Measurements from ENCODE around the gene UBTD1.

UBTD1 gene

GRCh38 chr10:97502916-97503315 is 4.2 kb downstream of the UBTD1 start:
- peaks cover 5% of the 10 kb centered on the region in 2 experiments for H3K4me1 ChIP-seq (ENCODE audit: control insufficient read depth in 1 of 2, insufficient read depth in 2 of 2, low read length in 2 of 2)
- H2AFZ ChIP-seq (ENCODE audit: insufficient read depth, low read length, poor library complexity), result no peak overlapping the region
- H3K18ac ChIP-seq (ENCODE audit: low read length), result no peak overlapping the region
- DNase-seq, result no peak
- no peak overlapping the region for H2BK120ac ChIP-seq (ENCODE audit: insufficient read depth, low read length, poor library complexity)
- peaks cover 6% of the 10 kb centered on the region for H3K27me3 ChIP-seq (ENCODE audit: insufficient read depth, low read length)
- no peak overlapping the region for H3K9ac ChIP-seq (ENCODE audit: low read length)
- peaks cover 10% of the 10 kb centered on the region for H3K79me2 ChIP-seq (ENCODE audit: control insufficient read depth, insufficient read depth, low read length, poor library complexity)
- no peak overlapping the region for H2BK5ac ChIP-seq (ENCODE audit: low read depth, low read length, poor library complexity)
- H3K36me3 ChIP-seq (ENCODE audit: control insufficient read depth in 1 of 2, insufficient read depth in 2 of 2, low read length in 2 of 2), result no peaks in the 10 kb centered on the region
- H4K91ac ChIP-seq (ENCODE audit: low read depth, low read length), result no peak overlapping the region
- no peak overlapping the region for H3K4ac ChIP-seq (ENCODE audit: low read depth, low read length)
- peaks cover 2% of the 10 kb centered on the region for H3K9me3 ChIP-seq (ENCODE audit: insufficient read depth, low read depth, low read length)
- H3K14ac ChIP-seq (ENCODE audit: low read length), result no peak overlapping the region
- no peak overlapping the region for H3K4me3 ChIP-seq (ENCODE audit: low read depth, low read length)
- no peak overlapping the region for H3K4me2 ChIP-seq (ENCODE audit: low read length)
- H2BK12ac ChIP-seq (ENCODE audit: low read length), result no peak overlapping the region
- H3K79me1 ChIP-seq (ENCODE audit: low read length), result peaks cover 12% of the 10 kb centered on the region
- WGBS (ENCODE audit: extremely low coverage, insufficient coverage, insufficient read length), result no CpG with 5 or more reads among the region's 6 CpGs
- H4K8ac ChIP-seq (ENCODE audit: low read depth, low read length), result no peak overlapping the region
- no peak overlapping the region for H4K12ac ChIP-seq (ENCODE audit: low read depth, low read length)
- H3K23ac ChIP-seq (ENCODE audit: low read length), result no peak overlapping the region
- no peak overlapping the region for H3K27ac ChIP-seq (ENCODE audit: low read depth, low read length)
- no peak overlapping the region for H2AK5ac ChIP-seq (ENCODE audit: low read length)

GRCh38 chr10:97503406-97503805 is 4.7 kb downstream of the UBTD1 start:
- H3K4me2 ChIP-seq (ENCODE audit: low read length), result no peak overlapping the region
- no peak overlapping the region for H3K18ac ChIP-seq (ENCODE audit: low read length)
- H3K9ac ChIP-seq (ENCODE audit: low read length), result no peak overlapping the region
- H3K4ac ChIP-seq (ENCODE audit: low read depth, low read length), result no peak overlapping the region
- no peak overlapping the region for H4K12ac ChIP-seq (ENCODE audit: low read depth, low read length)
- H2BK120ac ChIP-seq (ENCODE audit: insufficient read depth, low read length, poor library complexity), result no peak overlapping the region
- H4K8ac ChIP-seq (ENCODE audit: low read depth, low read length), result no peak overlapping the region
- peaks cover 5% of the 10 kb centered on the region in 2 experiments for H3K4me1 ChIP-seq (ENCODE audit: control insufficient read depth in 1 of 2, insufficient read depth in 2 of 2, low read length in 2 of 2)
- H2AFZ ChIP-seq (ENCODE audit: insufficient read depth, low read length, poor library complexity), result peak overlapping the region; percentile 6
- peaks cover 6% of the 10 kb centered on the region for H3K27me3 ChIP-seq (ENCODE audit: insufficient read depth, low read length)
- WGBS (ENCODE audit: extremely low coverage, insufficient coverage, insufficient read length), result no CpG with 5 or more reads among the region's 3 CpGs
- H2BK12ac ChIP-seq (ENCODE audit: low read length), result no peak overlapping the region
- no peak overlapping the region for H2BK5ac ChIP-seq (ENCODE audit: low read depth, low read length, poor library complexity)
- peaks cover 9% of the 10 kb centered on the region for H3K79me1 ChIP-seq (ENCODE audit: low read length)
- no peak overlapping the region for H3K23ac ChIP-seq (ENCODE audit: low read length)
- H3K36me3 ChIP-seq (ENCODE audit: control insufficient read depth in 1 of 2, insufficient read depth in 2 of 2, low read length in 2 of 2), result no peaks in the 10 kb centered on the region
- no peak overlapping the region for H3K27ac ChIP-seq (ENCODE audit: low read depth, low read length)
- H3K79me2 ChIP-seq (ENCODE audit: control insufficient read depth, insufficient read depth, low read length, poor library complexity), result peaks cover 7% of the 10 kb centered on the region
- no peak overlapping the region for H3K14ac ChIP-seq (ENCODE audit: low read length)
- no peak overlapping the region for H2AK5ac ChIP-seq (ENCODE audit: low read length)
- no peak for DNase-seq
- no peak overlapping the region for H3K4me3 ChIP-seq (ENCODE audit: low read depth, low read length)
- peaks cover 2% of the 10 kb centered on the region for H3K9me3 ChIP-seq (ENCODE audit: insufficient read depth, low read depth, low read length)
- no peak overlapping the region for H4K91ac ChIP-seq (ENCODE audit: low read depth, low read length)

GRCh38 chr10:97505152-97505551 is 6.4 kb downstream of the UBTD1 start:
- H3K4ac ChIP-seq (ENCODE audit: low read depth, low read length), result no peak overlapping the region
- H3K14ac ChIP-seq (ENCODE audit: low read length), result no peak overlapping the region
- H4K8ac ChIP-seq (ENCODE audit: low read depth, low read length), result no peak overlapping the region
- peaks cover 2% of the 10 kb centered on the region for H3K9me3 ChIP-seq (ENCODE audit: insufficient read depth, low read depth, low read length)
- H3K23ac ChIP-seq (ENCODE audit: low read length), result no peak overlapping the region
- no peaks in the 10 kb centered on the region for H3K79me2 ChIP-seq (ENCODE audit: control insufficient read depth, insufficient read depth, low read length, poor library complexity)
- no peaks in the 10 kb centered on the region for H3K36me3 ChIP-seq (ENCODE audit: control insufficient read depth in 1 of 2, insufficient read depth in 2 of 2, low read length in 2 of 2)
- no peak overlapping the region for H3K18ac ChIP-seq (ENCODE audit: low read length)
- H2BK120ac ChIP-seq (ENCODE audit: insufficient read depth, low read length, poor library complexity), result no peak overlapping the region
- no peak overlapping the region for H2BK5ac ChIP-seq (ENCODE audit: low read depth, low read length, poor library complexity)
- H3K4me2 ChIP-seq (ENCODE audit: low read length), result no peak overlapping the region
- no peak overlapping the region for H2BK12ac ChIP-seq (ENCODE audit: low read length)
- H3K4me3 ChIP-seq (ENCODE audit: low read depth, low read length), result no peak overlapping the region
- H3K9ac ChIP-seq (ENCODE audit: low read length), result no peak overlapping the region
- H2AFZ ChIP-seq (ENCODE audit: insufficient read depth, low read length, poor library complexity), result no peak overlapping the region
- DNase-seq, result no peak
- no peak overlapping the region for H4K12ac ChIP-seq (ENCODE audit: low read depth, low read length)
- H3K27me3 ChIP-seq (ENCODE audit: insufficient read depth, low read length), result no peaks in the 10 kb centered on the region
- peaks cover 0 to under 1% of the 10 kb centered on the region in 2 experiments for H3K4me1 ChIP-seq (ENCODE audit: control insufficient read depth in 1 of 2, insufficient read depth in 2 of 2, low read length in 2 of 2)
- no peak overlapping the region for H4K91ac ChIP-seq (ENCODE audit: low read depth, low read length)
- no peak overlapping the region for H2AK5ac ChIP-seq (ENCODE audit: low read length)
- no CpG with 5 or more reads among the region's 1 CpG for WGBS (ENCODE audit: extremely low coverage, insufficient coverage, insufficient read length)
- no peaks in the 10 kb centered on the region for H3K79me1 ChIP-seq (ENCODE audit: low read length)
- no peak overlapping the region for H3K27ac ChIP-seq (ENCODE audit: low read depth, low read length)

GRCh38 chr10:97506199-97506991 is 7.7 kb downstream of the UBTD1 start:
- no peak overlapping the region for H4K8ac ChIP-seq (ENCODE audit: low read depth, low read length)
- H3K4me1 ChIP-seq (ENCODE audit: control insufficient read depth in 1 of 2, insufficient read depth in 2 of 2, low read length in 2 of 2), result no peaks in the 10 kb centered on the region
- H3K4ac ChIP-seq (ENCODE audit: low read depth, low read length), result no peak overlapping the region
- H4K91ac ChIP-seq (ENCODE audit: low read depth, low read length), result no peak overlapping the region
- no peak overlapping the region for H2AK5ac ChIP-seq (ENCODE audit: low read length)
- H4K12ac ChIP-seq (ENCODE audit: low read depth, low read length), result no peak overlapping the region
- H2BK12ac ChIP-seq (ENCODE audit: low read length), result no peak overlapping the region
- H3K36me3 ChIP-seq (ENCODE audit: control insufficient read depth in 1 of 2, insufficient read depth in 2 of 2, low read length in 2 of 2), result no peaks in the 10 kb centered on the region
- WGBS (ENCODE audit: extremely low coverage, insufficient coverage, insufficient read length), result no CpG with 5 or more reads among the region's 3 CpGs
- H3K23ac ChIP-seq (ENCODE audit: low read length), result no peak overlapping the region
- no peak overlapping the region for H3K18ac ChIP-seq (ENCODE audit: low read length)
- H2AFZ ChIP-seq (ENCODE audit: insufficient read depth, low read length, poor library complexity), result no peak overlapping the region
- H3K27me3 ChIP-seq (ENCODE audit: insufficient read depth, low read length), result no peaks in the 10 kb centered on the region
- H3K9ac ChIP-seq (ENCODE audit: low read length), result no peak overlapping the region
- no peaks in the 10 kb centered on the region for H3K79me1 ChIP-seq (ENCODE audit: low read length)
- peaks cover 2% of the 10 kb centered on the region for H3K9me3 ChIP-seq (ENCODE audit: insufficient read depth, low read depth, low read length)
- H3K27ac ChIP-seq (ENCODE audit: low read depth, low read length), result no peak overlapping the region
- no peak for DNase-seq
- H3K4me3 ChIP-seq (ENCODE audit: low read depth, low read length), result no peak overlapping the region
- no peak overlapping the region for H3K4me2 ChIP-seq (ENCODE audit: low read length)
- no peak overlapping the region for H3K14ac ChIP-seq (ENCODE audit: low read length)
- no peaks in the 10 kb centered on the region for H3K79me2 ChIP-seq (ENCODE audit: control insufficient read depth, insufficient read depth, low read length, poor library complexity)
- H2BK5ac ChIP-seq (ENCODE audit: low read depth, low read length, poor library complexity), result no peak overlapping the region
- H2BK120ac ChIP-seq (ENCODE audit: insufficient read depth, low read length, poor library complexity), result no peak overlapping the region
